Cardiac septum (tissue), 1 donor: Measurements from ENCODE around the gene NLRP13. TPM values are rescaled to one million over a fixed set of nuclear protein-coding genes. Genes with fewer than 3 reads are reported as not detected.

Experiments used
- DNase-seq: peaks from one replicate; pipeline ENCODE4 v3.0.0-alpha.2; 2020; ENCODE audit warnings: low spot score
- intact Hi-C: fragments of 100-400 bp; cut with DNase I; formaldehyde crosslinking; loops from one replicate; pipeline ENCODE4 v1.14.0; 2022
- total RNA-seq: library from RNA; stranded (reverse); fragmentation: NEBNext Ultra II Directional; extraction: Animal tissue kit (Norgen Biotek cat#: 25700); gene quantifications from one replicate; pipeline ENCODE4 v1.2.1, GENCODE V29; 2021
- donor health status: DM: no; HTN: no; CAD: no.

The NLRP13 gene
- total RNA-seq, 1 donor from 2014 or later: not detected

DNA sequence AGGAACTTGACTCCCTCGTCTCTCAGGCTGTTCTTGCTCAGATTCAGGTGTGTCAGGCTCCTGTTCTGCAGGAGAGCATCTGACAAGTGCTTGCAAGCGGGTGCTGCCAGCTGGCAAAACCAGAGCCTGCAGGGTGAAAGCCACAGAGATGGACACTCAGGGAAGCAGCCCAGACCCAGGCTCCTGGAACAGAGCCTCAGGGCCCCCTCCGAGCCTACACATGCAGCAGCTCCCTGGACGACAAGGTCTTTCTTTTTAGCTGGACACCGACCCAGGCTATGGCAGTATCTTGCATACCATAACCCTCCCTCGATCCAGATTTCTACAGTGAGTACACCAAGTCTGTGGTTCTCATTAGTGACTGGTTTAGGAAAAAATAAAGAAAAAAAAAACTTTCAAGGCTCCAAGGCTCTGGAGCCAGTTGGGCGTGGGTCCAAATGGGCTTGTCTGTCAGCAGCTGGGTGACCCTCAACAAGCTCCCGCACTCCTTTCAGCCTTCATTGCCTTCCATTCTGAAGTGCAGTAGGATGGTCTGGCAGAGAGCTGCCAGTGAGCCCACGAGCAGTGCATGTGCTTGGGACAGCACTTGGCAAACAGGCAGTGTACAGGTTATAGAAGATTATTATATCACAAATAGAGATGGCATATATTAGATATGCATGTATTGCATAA is 29.9 kb downstream of the NLRP13 start:
- no peak for DNase-seq
- intact Hi-C loops: no loop called here

DNA sequence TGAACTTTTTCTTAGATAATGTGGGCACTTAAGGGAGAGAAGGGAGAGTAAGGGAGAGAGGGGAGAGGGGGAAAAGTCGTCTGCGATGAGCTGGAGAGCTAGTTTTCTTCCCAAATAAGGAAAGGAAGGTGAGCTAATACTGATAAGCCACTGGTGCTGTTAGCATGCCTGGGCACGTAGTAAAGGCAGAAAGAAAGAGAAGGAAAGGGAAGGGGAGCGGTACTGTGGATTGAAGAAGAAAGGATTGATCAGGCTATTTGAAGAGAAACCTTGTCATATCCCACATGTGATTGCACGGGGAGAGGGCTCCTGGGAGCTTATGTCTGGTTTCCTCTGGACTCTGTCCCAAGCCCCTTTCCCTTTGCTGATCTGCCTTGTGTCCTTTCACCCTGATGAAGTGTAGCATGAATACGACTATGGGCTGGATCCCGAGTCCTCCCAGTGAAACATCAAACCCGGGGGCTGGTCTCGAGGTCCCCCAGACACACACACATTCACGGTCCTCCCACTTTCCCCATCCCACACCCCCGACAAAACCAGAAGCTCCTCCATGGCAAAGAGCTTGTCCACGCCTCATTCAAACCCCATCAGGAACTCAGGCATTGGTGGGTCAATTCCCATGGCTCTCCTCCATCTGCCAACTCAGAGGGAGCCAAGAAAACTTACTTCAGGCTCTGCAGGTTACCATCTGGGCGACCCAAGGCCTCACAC is 30.6 kb downstream of the NLRP13 start:
- no peak for DNase-seq
- intact Hi-C loops: no loop called here

DNA sequence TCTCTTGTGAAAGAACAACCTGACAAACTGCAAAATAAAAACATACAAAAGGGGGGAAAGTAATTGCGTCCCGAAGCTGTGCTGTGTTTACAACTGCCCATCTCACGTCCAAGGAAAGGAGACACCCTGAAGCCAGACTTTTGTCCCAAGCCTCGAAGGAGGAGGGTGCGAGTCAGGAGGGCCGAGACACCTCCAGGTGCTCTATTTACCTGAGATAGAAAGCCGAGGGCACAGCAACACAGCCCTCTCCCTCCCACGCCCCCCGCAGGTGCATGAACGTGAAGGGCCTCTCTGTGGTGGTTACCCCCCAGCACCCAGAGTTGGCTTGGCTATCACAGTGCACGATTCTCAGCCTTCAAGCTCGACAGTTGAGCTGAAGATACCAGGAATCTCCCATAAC is 33.2 kb downstream of the NLRP13 start:
- no peak for DNase-seq

DNA sequence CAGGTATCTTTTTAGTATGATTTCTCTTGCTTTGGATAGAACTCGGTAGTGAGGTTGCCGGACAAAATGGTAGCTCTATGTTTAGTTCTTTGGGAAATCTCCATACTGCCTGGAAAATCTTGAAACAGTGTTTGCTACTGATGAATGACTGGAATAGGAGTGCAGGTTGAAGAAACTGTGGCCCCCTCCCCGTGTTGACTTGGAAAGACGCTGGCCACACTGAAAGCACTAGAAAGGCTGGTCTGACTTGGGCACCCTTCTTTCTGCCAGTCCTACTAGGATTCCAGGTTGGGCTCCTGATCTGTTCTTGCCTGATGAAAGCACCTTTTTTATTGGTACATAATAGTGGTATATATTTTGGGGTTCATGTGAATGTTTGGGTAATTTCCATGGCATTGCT is 49.5 kb downstream of the NLRP13 start:
- intact Hi-C loops: no loop called here
- DNase-seq: no peak

More for the DNA sequence above, 33.2 kb downstream of the NLRP13 start:
- intact Hi-C loops: no loop called here

DNA sequence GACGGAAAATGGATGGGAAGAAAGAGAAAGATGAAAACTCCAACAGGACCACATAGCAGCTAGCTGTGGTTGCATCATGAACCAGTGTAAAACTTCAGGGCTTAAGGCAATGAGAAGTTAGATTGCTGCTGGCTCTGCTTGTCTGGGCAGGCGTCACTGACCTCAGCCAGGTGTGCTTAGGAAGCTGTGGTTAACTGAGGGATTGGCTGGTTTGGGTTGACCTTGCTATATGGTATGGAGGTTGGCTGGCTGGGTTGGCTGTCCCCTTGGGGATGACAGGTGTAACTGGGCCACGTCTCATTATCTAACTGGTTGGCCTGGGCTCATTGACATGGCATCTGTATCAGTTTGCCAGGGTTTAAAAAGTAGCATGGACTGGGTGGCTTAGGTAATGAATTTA is 54.9 kb downstream of the NLRP13 start:
- intact Hi-C loops: no loop called here
- DNase-seq: no peak

DNA sequence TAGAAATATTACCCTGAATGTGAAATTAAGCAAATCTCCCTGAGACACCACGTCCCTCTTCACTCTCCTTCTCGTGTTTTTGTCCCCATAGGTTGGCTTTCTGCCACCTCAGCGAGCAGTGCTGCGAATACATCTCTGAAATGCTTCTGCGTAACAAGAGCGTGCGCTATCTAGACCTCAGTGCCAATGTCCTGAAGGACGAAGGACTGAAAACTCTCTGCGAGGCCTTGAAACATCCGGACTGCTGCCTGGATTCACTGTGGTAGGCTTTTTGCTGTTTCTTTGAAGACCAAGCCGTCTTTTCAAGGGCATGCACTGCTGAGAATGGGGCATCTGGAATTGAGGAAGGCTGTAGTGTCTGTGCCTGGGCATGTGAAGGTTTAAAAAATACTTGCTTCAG is 61.4 kb downstream of the NLRP13 start:
- intact Hi-C loops: no loop called here
- no peak for DNase-seq

DNA sequence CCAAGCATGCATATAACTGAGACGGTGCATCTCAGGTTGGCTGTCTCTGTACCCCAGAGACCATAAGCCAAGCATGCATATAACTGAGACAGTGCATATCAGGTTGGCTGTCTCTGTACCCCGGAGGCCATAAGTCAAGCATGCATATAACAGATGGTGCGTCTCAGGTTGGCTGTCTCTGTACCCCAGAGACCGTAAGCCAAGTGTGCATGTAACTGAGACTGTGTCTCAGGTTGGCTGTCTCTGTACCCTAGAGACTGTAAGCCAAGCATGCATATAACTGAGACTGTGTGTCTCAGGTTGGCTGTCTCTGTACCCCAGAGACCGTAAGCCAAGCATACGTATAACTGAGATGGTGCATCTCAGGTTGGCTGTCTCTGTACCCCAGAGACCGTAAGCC is 65.0 kb downstream of the NLRP13 start:
- no peak for DNase-seq
- intact Hi-C loops: no loop called here

DNA sequence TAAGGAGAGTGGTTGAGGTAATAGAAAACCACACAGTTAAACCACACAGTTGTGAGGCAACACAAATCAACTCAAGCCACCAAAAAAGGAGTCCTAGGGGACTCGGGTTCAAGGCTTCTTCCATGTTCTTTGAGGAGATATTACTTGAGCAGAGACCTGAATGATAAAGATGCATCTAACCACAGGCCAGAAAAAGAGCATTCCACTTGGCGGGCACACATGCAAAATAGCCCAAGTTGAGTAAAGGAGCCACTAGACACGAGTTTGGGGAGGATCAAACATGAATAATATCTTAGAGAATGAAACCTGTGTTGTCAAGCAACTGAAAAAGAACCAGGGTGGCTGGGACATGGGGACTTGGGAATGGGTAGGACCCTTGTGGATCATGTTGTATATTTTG is 65.6 kb downstream of the NLRP13 start:
- DNase-seq: no peak

DNA sequence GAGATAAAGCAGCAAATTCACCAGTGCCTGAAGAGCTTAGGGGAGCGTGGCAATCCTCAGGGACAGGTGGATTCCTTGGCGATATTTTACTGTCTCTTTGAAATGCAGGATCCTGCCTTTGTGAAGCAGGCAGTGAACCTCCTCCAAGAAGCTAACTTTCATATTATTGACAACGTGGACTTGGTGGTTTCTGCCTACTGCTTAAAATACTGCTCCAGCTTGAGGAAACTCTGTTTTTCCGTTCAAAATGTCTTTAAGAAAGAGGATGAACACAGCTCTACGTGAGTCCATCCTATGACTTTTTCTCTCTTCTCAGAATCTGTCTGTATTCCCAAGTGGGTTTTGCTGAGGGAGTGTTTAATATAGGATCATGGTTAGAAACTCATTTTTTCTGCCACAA is 73.2 kb downstream of the NLRP13 start:
- intact Hi-C loops: no loop called here

More for the DNA sequence above, 65.6 kb downstream of the NLRP13 start:
- intact Hi-C loops: no loop called here

DNA sequence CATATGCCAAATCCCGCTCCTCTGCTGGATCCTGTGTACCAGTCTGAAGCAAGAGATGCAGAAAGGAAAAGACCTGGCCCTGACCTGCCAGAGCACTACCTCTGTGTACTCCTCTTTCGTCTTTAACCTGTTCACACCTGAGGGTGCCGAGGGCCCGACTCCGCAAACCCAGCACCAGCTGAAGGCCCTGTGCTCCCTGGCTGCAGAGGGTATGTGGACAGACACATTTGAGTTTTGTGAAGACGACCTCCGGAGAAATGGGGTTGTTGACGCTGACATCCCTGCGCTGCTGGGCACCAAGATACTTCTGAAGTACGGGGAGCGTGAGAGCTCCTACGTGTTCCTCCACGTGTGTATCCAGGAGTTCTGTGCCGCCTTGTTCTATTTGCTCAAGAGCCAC is 73.7 kb downstream of the NLRP13 start:
- intact Hi-C loops: no loop called here
- no peak for DNase-seq

More for the DNA sequence above, 73.2 kb downstream of the NLRP13 start:
- DNase-seq: no peak

DNA sequence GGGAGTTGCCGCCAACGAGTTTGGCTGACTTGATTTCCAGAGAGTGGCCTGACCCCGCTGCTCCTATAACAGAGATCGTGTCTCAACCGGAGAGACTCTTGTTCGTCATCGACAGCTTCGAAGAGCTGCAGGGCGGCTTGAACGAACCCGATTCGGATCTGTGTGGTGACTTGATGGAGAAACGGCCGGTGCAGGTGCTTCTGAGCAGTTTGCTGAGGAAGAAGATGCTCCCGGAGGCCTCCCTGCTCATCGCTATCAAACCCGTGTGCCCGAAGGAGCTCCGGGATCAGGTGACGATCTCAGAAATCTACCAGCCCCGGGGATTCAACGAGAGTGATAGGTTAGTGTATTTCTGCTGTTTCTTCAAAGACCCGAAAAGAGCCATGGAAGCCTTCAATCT is 74.2 kb downstream of the NLRP13 start:
- intact Hi-C loops: no loop called here
- no peak for DNase-seq

DNA sequence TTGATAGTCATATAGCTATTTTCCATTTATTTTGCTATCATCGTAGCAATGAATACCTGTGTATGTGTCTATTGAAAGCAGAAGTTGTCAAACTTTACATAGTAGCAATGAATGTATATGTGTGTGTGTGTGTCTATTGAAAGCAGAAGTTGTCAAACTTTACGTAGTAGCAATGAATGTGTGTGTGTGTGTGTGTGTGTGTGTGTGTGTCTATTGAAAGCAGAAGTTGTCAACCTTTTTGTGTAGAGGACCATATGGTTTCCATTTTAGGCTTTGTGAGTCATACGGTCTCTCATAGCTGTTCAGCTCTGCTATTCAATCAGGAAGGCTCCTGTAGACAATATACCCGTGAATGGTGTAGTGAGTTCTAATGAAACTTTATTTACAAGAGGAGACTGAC is 75.0 kb downstream of the NLRP13 start:
- DNase-seq: no peak
- intact Hi-C loops: no loop called here

DNA sequence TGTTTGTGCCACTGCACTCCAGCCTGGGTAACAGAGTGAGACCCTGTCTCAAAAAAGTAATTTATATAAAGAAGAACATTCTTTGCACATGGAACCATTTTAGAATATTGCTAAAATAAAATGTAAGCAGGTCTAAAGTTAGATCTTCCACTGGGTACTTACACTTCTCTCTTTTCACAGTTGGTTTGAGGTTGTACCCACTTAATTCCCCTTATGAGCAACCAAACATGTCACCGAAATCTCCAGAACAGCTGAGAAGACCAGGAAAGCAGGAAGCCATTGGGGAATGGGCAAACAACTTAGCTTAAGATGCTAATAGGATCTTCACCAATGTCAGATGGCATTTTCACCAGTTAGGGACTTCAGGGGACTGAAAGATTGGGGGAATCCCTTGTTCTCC is 77.0 kb downstream of the NLRP13 start:
- no peak for DNase-seq
- intact Hi-C loops: no loop called here

Other genes with a start within 250 kb of the NLRP13 start
- gene NLRP9, start 193.9 kb downstream of the NLRP13 start, total RNA-seq: not detected
- gene RFPL4A, start 173.2 kb downstream of the NLRP13 start, total RNA-seq: 0.46 TPM
- 0.57 TPM for gene RFPL4AL1, start 163.2 kb downstream of the NLRP13 start, total RNA-seq
- gene NLRP11, start 100.3 kb downstream of the NLRP13 start, total RNA-seq: not detected
- gene NLRP4, start 95.8 kb downstream of the NLRP13 start, total RNA-seq: not detected
- gene NLRP8, start 15.5 kb upstream of the NLRP13 start, total RNA-seq: not detected
- gene NLRP5, start 54.4 kb upstream of the NLRP13 start, total RNA-seq: not detected
- 29.5 TPM for gene ZNF787, start 189.0 kb upstream of the NLRP13 start, total RNA-seq
- gene ZNF444, start 209.0 kb upstream of the NLRP13 start, total RNA-seq: 22.9 TPM
- gene GALP, start 243.7 kb upstream of the NLRP13 start, total RNA-seq: not detected